ENCODE measurements around the gene MBD4.

GRCh38 chr3:129415378-129415777 is 24.4 kb downstream of the MBD4 start:
- TF ChIP-seq POLR2A (IDR thresholded peaks at IDR 0.05): no peak
- TF ChIP-seq CTCF (IDR thresholded peaks at IDR 0.05 in 8 of 11, conservative IDR thresholded peaks at IDR 0.05 in 3 of 11): no peak
